ENCODE measurements around the gene NRP2.

DNA sequence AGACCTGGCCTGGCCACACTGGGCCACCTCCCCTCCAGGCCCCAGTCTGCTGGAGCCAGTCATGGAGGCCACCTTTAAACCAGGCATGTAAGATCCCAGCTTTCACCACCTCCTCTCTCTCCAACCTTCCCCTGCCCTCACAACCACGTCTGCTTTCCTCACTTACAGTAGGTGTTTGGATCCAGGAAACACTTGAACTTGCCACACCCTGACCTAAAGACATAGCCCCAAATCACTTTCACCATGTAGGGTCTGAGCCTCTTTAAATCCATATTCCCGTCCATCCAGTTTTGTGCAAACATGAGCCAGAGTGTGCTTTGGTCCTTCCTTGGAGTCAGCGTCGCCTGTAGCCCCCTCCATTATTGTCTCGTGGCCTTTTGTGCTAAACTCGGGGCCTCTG, 66.8 kb downstream of the NRP2 start:
- TF ChIP-seq POLR2A (IDR thresholded peaks at IDR 0.05; ENCODE audit: low read length) (no peak), GATA1 (IDR thresholded peaks at IDR 0.05; ENCODE audit: low read depth, low read length) (no peak)

Data from erythroblast (primary cell).